ENCODE data around the gene MIER2. TPM values are rescaled to one million over a fixed set of nuclear protein-coding genes. Genes with fewer than 3 reads are reported as not detected.
"Not testable (repeated sequence)": the region's sequence is repeated elsewhere in the genome, so short reads cannot be mapped to it uniquely, and the experiment has no call there.

Gene MIER2
- total RNA-seq, 1 experiment from 2014 or later: 40.1 TPM

DNA sequence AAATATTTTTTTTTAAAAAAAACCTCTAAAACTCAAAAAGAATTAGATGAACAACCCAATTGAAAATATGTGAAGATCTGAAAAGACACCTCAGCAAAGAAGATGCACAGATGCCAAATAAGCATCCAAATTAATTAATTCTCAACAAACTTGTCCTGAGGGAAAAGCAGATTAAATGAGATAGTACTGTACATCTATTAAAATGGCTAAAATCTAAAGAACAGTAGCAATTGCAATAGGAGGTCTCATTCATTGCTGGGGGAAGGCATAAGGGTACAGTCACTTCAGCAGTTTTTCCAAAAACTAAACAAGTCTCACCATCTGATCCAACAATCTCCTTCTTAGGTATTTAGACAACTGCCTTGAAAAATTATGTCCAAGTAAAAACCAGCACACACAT is 75.4 kb downstream of the MIER2 start:
- Mint-ChIP-seq H3K4me3 (ENCODE audit: unreplicated experiment) (no peak overlapping the region), H3K9me3 (ENCODE audit: unreplicated experiment) (no peaks in the 10 kb centered on the region), H3K27me3 (ENCODE audit: insufficient read depth, unreplicated experiment) (peaks cover 18% of the 10 kb centered on the region), H3K4me1 (ENCODE audit: low read depth, unreplicated experiment) (no peaks in the 10 kb centered on the region), H3K27ac (ENCODE audit: unreplicated experiment) (no peak overlapping the region), H3K36me3 (ENCODE audit: insufficient read depth, unreplicated experiment) (no peaks in the 10 kb centered on the region)
- BruUV-seq (replicated peaks): no TSS peak
- Histone ChIP-seq H3K4me1 (no peaks in the 10 kb centered on the region), H3K27me3 (replicated peaks; ENCODE audit: control insufficient read depth, insufficient read depth, low read length) (no peaks in the 10 kb centered on the region; the same call in 1 of the 2 replicates), H3K9me3 (no peaks in the 10 kb centered on the region), H3K36me3 (ENCODE audit: control insufficient read depth, insufficient read depth, low read length) (no peaks in the 10 kb centered on the region), H3K4me3 (ENCODE audit: low read depth, low read length) (no peak overlapping the region)
- no peak for DNase-seq
- CTCF ChIA-PET: no interaction called here
- POLR2A ChIA-PET: no interaction called here
- intact Hi-C loops (cut with micrococcal nuclease; ENCODE audit: unreplicated experiment): no loop called here
- TF ChIP-seq, protein P1, sequence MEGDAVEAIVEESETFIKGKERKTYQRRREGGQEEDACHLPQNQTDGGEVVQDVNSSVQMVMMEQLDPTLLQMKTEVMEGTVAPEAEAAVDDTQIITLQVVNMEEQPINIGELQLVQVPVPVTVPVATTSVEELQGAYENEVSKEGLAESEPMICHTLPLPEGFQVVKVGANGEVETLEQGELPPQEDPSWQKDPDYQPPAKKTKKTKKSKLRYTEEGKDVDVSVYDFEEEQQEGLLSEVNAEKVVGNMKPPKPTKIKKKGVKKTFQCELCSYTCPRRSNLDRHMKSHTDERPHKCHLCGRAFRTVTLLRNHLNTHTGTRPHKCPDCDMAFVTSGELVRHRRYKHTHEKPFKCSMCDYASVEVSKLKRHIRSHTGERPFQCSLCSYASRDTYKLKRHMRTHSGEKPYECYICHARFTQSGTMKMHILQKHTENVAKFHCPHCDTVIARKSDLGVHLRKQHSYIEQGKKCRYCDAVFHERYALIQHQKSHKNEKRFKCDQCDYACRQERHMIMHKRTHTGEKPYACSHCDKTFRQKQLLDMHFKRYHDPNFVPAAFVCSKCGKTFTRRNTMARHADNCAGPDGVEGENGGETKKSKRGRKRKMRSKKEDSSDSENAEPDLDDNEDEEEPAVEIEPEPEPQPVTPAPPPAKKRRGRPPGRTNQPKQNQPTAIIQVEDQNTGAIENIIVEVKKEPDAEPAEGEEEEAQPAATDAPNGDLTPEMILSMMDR (IDR thresholded peaks at IDR 0.05; ENCODE audit: insufficient read depth in 1 of 2, low read depth in 1 of 2, low read length in 1 of 2, severe bottlenecking in 1 of 2, unreplicated experiment in 1 of 2): no peak

DNA sequence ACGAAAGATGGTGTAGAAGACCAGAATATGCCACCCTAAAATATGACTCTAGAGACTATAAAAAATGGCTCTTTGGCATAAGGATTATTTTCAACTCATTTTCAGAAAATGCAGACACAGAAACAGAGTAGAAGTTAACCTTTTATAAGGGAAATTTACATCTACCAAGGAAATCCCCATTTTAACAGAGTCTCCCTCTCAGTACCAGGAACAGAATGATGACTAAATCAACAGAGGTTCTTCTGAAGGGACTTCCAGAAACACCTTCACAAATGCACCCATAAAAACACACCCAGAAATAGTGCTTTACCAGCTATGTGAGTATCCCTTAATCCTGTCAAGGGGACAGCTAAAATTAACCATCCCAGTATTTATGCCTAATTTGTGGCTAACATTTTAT is 82.5 kb downstream of the MIER2 start:
- no peaks in the 10 kb centered on the region for H3K9me3 ChIP-seq
- Mint-ChIP-seq H3K9me3 (ENCODE audit: unreplicated experiment) (no peaks in the 10 kb centered on the region), H3K27me3 (ENCODE audit: insufficient read depth, unreplicated experiment) (peaks cover 18% of the 10 kb centered on the region), H3K4me3 (ENCODE audit: unreplicated experiment) (no peak overlapping the region), H3K27ac (ENCODE audit: unreplicated experiment) (no peak overlapping the region), H3K4me1 (ENCODE audit: low read depth, unreplicated experiment) (peaks cover 7% of the 10 kb centered on the region), H3K36me3 (ENCODE audit: insufficient read depth, unreplicated experiment) (peaks cover 5% of the 10 kb centered on the region)
- H3K4me1 ChIP-seq: no peaks in the 10 kb centered on the region
- ChIA-PET POLR2A (no interaction called here), CTCF (no interaction called here)
- BruUV-seq (replicated peaks): no TSS peak
- no peaks in the 10 kb centered on the region; the same call in 1 of the 2 replicates for H3K27me3 ChIP-seq (replicated peaks; ENCODE audit: control insufficient read depth, insufficient read depth, low read length)
- TF ChIP-seq, protein P1 (IDR thresholded peaks at IDR 0.05; ENCODE audit: insufficient read depth in 1 of 2, low read depth in 1 of 2, low read length in 1 of 2, severe bottlenecking in 1 of 2, unreplicated experiment in 1 of 2): no peak
- H3K36me3 ChIP-seq (ENCODE audit: control insufficient read depth, insufficient read depth, low read length): no peaks in the 10 kb centered on the region
- no peak for DNase-seq
- H3K4me3 ChIP-seq (ENCODE audit: low read depth, low read length): no peak overlapping the region
- intact Hi-C loops (cut with micrococcal nuclease; ENCODE audit: unreplicated experiment): no loop called here

DNA sequence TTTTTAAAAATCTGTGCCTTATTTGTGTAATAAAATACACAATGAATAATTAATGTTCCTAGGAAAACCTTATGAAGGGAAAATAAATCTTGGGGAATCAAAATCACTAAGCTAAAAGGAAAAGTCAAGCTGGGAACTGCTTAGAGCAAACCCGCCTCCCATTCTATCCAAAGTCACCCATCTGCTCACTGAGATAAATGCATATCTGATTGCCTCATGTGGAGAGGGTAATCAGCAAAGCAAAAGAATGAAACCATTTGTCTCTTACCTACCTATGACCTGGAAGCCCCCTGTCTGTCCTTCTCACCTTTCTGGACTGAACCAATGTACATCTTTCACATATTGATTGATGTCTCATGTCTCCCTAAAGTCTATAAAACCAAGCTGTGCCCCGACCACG is 87.8 kb downstream of the MIER2 start:
- H3K36me3 ChIP-seq (ENCODE audit: control insufficient read depth, insufficient read depth, low read length); H3K27me3 ChIP-seq (replicated peaks; ENCODE audit: control insufficient read depth, insufficient read depth, low read length); H3K4me1 Mint-ChIP-seq (ENCODE audit: low read depth, unreplicated experiment); H3K4me3 Mint-ChIP-seq (ENCODE audit: unreplicated experiment); DNase-seq; H3K9me3 ChIP-seq; BruUV-seq (replicated peaks); POLR2A ChIA-PET; CTCF ChIA-PET; H3K9me3 Mint-ChIP-seq (ENCODE audit: unreplicated experiment); H3K4me1 ChIP-seq; intact Hi-C loops (cut with micrococcal nuclease; ENCODE audit: unreplicated experiment); H3K4me3 ChIP-seq (ENCODE audit: low read depth, low read length); H3K36me3 Mint-ChIP-seq (ENCODE audit: insufficient read depth, unreplicated experiment); H3K27ac Mint-ChIP-seq (ENCODE audit: unreplicated experiment): not testable (repeated sequence)
- H3K27me3 Mint-ChIP-seq (ENCODE audit: insufficient read depth, unreplicated experiment): peaks cover 14% of the 10 kb centered on the region

Other genes with a start within 250 kb of the MIER2 start
- not detected in 2 replicates for gene OR4F17, start 237.7 kb downstream of the MIER2 start, total RNA-seq (2022)
- gene PLPP2, start 53.4 kb downstream of the MIER2 start, total RNA-seq (2022): 29.6 and 42.0 TPM in 2 replicates
- gene C2CD4C, start 64.4 kb upstream of the MIER2 start, total RNA-seq (2022): 0.16 and 0.43 TPM in 2 replicates
- gene SHC2, start 116.2 kb upstream of the MIER2 start, total RNA-seq (2022): 1.3 and 2.4 TPM in 2 replicates
- gene MADCAM1, start 151.7 kb upstream of the MIER2 start, total RNA-seq (2022): 0.73 and 1.3 TPM in 2 replicates
- 11.5 and 14.9 TPM in 2 replicates for gene TPGS1, start 162.7 kb upstream of the MIER2 start, total RNA-seq (2022)
- gene CDC34, start 187.0 kb upstream of the MIER2 start, total RNA-seq (2022): 129 and 133 TPM in 2 replicates
- gene GZMM, start 199.3 kb upstream of the MIER2 start, total RNA-seq (2022): 0.35 TPM in 1 of 2 replicates, not detected in the other
- 618 and 656 TPM in 2 replicates for gene BSG, start 227.8 kb upstream of the MIER2 start, total RNA-seq (2022)
- gene HCN2, start 245.1 kb upstream of the MIER2 start, total RNA-seq (2022): 2.7 and 3.9 TPM in 2 replicates

Measured in Caco-2 (cell line).